ENCODE data around the gene ADORA2B.

The ADORA2B gene

GRCh38 chr17:15957206-15957605 lies 12.3 kb downstream of the ADORA2B start:
- H3K4me1 Mint-ChIP-seq (ENCODE audit: low read depth) = peaks cover 41% of the 10 kb centered on the region
- H3K4me3 Mint-ChIP-seq = peak overlapping the region; percentile 3
- peak overlapping the region; percentile 16 for H3K27ac Mint-ChIP-seq
- no peaks in the 10 kb centered on the region for H3K36me3 Mint-ChIP-seq (ENCODE audit: low read depth)
- no peaks in the 10 kb centered on the region for H3K9me3 Mint-ChIP-seq
- H3K27me3 Mint-ChIP-seq = peaks cover 15% of the 10 kb centered on the region

GRCh38 chr17:15957608-15958307 lies 12.8 kb downstream of the ADORA2B start:
- H3K27me3 Mint-ChIP-seq = peaks cover 15% of the 10 kb centered on the region
- H3K4me3 Mint-ChIP-seq = no peak overlapping the region
- H3K9me3 Mint-ChIP-seq = no peaks in the 10 kb centered on the region
- peaks cover 41% of the 10 kb centered on the region for H3K4me1 Mint-ChIP-seq (ENCODE audit: low read depth)
- no peaks in the 10 kb centered on the region for H3K36me3 Mint-ChIP-seq (ENCODE audit: low read depth)
- peak overlapping the region; percentile 16 for H3K27ac Mint-ChIP-seq

GRCh38 chr17:15958484-15958854 lies 13.5 kb downstream of the ADORA2B start:
- peak overlapping the region; percentile 38 for H3K4me3 Mint-ChIP-seq

GRCh38 chr17:15963670-15964110 lies 18.8 kb downstream of the ADORA2B start:
- Mint-ChIP-seq H3K27ac (no peak overlapping the region), H3K9me3 (no peaks in the 10 kb centered on the region), H3K4me3 (no peak overlapping the region), H3K27me3 (peaks cover 4% of the 10 kb centered on the region), H3K4me1 (ENCODE audit: low read depth) (peaks cover 19% of the 10 kb centered on the region), H3K36me3 (ENCODE audit: low read depth) (no peaks in the 10 kb centered on the region)

More at GRCh38 chr17:15958484-15958854, 13.5 kb downstream of the ADORA2B start:
- Mint-ChIP-seq H3K9me3 (no peaks in the 10 kb centered on the region), H3K36me3 (ENCODE audit: low read depth) (no peaks in the 10 kb centered on the region), H3K27me3 (peaks cover 15% of the 10 kb centered on the region), H3K4me1 (ENCODE audit: low read depth) (peaks cover 41% of the 10 kb centered on the region), H3K27ac (peak overlapping the region; percentile 82)

- Mint-ChIP-seq H3K27ac (peak overlapping the region; percentile 9), H3K36me3 (ENCODE audit: low read depth) (no peaks in the 10 kb centered on the region), H3K4me1 (ENCODE audit: low read depth) (peaks cover 6% of the 10 kb centered on the region), H3K4me3 (no peak overlapping the region), H3K9me3 (no peaks in the 10 kb centered on the region), H3K27me3 (peaks cover 3% of the 10 kb centered on the region)
These were observed 20.6 kb downstream of the ADORA2B start for GRCh38 chr17:15965528-15965927.

- peaks cover 3% of the 10 kb centered on the region for H3K27me3 Mint-ChIP-seq
- H3K27ac Mint-ChIP-seq = no peak overlapping the region
- H3K4me1 Mint-ChIP-seq (ENCODE audit: low read depth) = peaks cover 6% of the 10 kb centered on the region
- H3K4me3 Mint-ChIP-seq = no peak overlapping the region
- H3K36me3 Mint-ChIP-seq (ENCODE audit: low read depth) = no peaks in the 10 kb centered on the region
- no peaks in the 10 kb centered on the region for H3K9me3 Mint-ChIP-seq
These were observed 21.4 kb downstream of the ADORA2B start for GRCh38 chr17:15966183-15966878.

GRCh38 chr17:15966879-15967248 lies 21.9 kb downstream of the ADORA2B start:
- Mint-ChIP-seq H3K27ac (no peak overlapping the region), H3K4me1 (ENCODE audit: low read depth) (peaks cover 6% of the 10 kb centered on the region), H3K4me3 (no peak overlapping the region), H3K36me3 (ENCODE audit: low read depth) (no peaks in the 10 kb centered on the region), H3K9me3 (no peaks in the 10 kb centered on the region), H3K27me3 (peaks cover 3% of the 10 kb centered on the region)

GRCh38 chr17:15967706-15968399 lies 22.9 kb downstream of the ADORA2B start:
- H3K27ac Mint-ChIP-seq = no peak overlapping the region
- no peak overlapping the region for H3K4me3 Mint-ChIP-seq

GRCh38 chr17:15969463-15969862 lies 24.5 kb downstream of the ADORA2B start:
- Mint-ChIP-seq H3K27ac (no peak overlapping the region), H3K27me3 (peaks cover 3% of the 10 kb centered on the region), H3K4me3 (no peak overlapping the region), H3K9me3 (no peaks in the 10 kb centered on the region), H3K36me3 (ENCODE audit: low read depth) (no peaks in the 10 kb centered on the region), H3K4me1 (ENCODE audit: low read depth) (peaks cover 11% of the 10 kb centered on the region)

More at GRCh38 chr17:15967706-15968399, 22.9 kb downstream of the ADORA2B start:
- Mint-ChIP-seq H3K9me3 (no peaks in the 10 kb centered on the region), H3K27me3 (peaks cover 3% of the 10 kb centered on the region), H3K36me3 (ENCODE audit: low read depth) (no peaks in the 10 kb centered on the region), H3K4me1 (ENCODE audit: low read depth) (peaks cover 6% of the 10 kb centered on the region)

GRCh38 chr17:15970500-15970899 lies 25.6 kb downstream of the ADORA2B start:
- peaks cover 4% of the 10 kb centered on the region for H3K36me3 Mint-ChIP-seq (ENCODE audit: low read depth)
- H3K4me3 Mint-ChIP-seq = no peak overlapping the region

GRCh38 chr17:15971098-15971678 lies 26.3 kb downstream of the ADORA2B start:
- H3K4me1 Mint-ChIP-seq (ENCODE audit: low read depth) = peaks cover 11% of the 10 kb centered on the region
- H3K27me3 Mint-ChIP-seq = peaks cover 3% of the 10 kb centered on the region
- no peaks in the 10 kb centered on the region for H3K9me3 Mint-ChIP-seq
- no peak overlapping the region for H3K4me3 Mint-ChIP-seq
- no peak overlapping the region for H3K27ac Mint-ChIP-seq
- H3K36me3 Mint-ChIP-seq (ENCODE audit: low read depth) = peaks cover 4% of the 10 kb centered on the region

More at GRCh38 chr17:15970500-15970899, 25.6 kb downstream of the ADORA2B start:
- Mint-ChIP-seq H3K27me3 (peaks cover 3% of the 10 kb centered on the region), H3K27ac (no peak overlapping the region), H3K9me3 (no peaks in the 10 kb centered on the region), H3K4me1 (ENCODE audit: low read depth) (peaks cover 11% of the 10 kb centered on the region)

- Mint-ChIP-seq H3K4me1 (ENCODE audit: low read depth) (peaks cover 11% of the 10 kb centered on the region), H3K4me3 (no peak overlapping the region), H3K27me3 (peaks cover 3% of the 10 kb centered on the region), H3K36me3 (ENCODE audit: low read depth) (peaks cover 8% of the 10 kb centered on the region), H3K9me3 (no peaks in the 10 kb centered on the region), H3K27ac (no peak overlapping the region)
These were observed 27.0 kb downstream of the ADORA2B start for GRCh38 chr17:15971882-15972281.

GRCh38 chr17:15972497-15972951 lies 27.6 kb downstream of the ADORA2B start:
- H3K36me3 Mint-ChIP-seq (ENCODE audit: low read depth) = peaks cover 12% of the 10 kb centered on the region
- peaks cover 3% of the 10 kb centered on the region for H3K27me3 Mint-ChIP-seq
- H3K4me1 Mint-ChIP-seq (ENCODE audit: low read depth) = peaks cover 9% of the 10 kb centered on the region
- H3K9me3 Mint-ChIP-seq = no peaks in the 10 kb centered on the region
- H3K4me3 Mint-ChIP-seq = no peak overlapping the region
- no peak overlapping the region for H3K27ac Mint-ChIP-seq

GRCh38 chr17:15973016-15973415 lies 28.1 kb downstream of the ADORA2B start:
- Mint-ChIP-seq H3K27ac (no peak overlapping the region), H3K9me3 (no peaks in the 10 kb centered on the region), H3K4me1 (ENCODE audit: low read depth) (peaks cover 6% of the 10 kb centered on the region), H3K36me3 (ENCODE audit: low read depth) (peaks cover 16% of the 10 kb centered on the region), H3K27me3 (no peaks in the 10 kb centered on the region), H3K4me3 (no peak overlapping the region)

GRCh38 chr17:15973834-15974233 lies 28.9 kb downstream of the ADORA2B start:
- Mint-ChIP-seq H3K27me3 (no peaks in the 10 kb centered on the region), H3K9me3 (no peaks in the 10 kb centered on the region), H3K4me1 (ENCODE audit: low read depth) (peaks cover 6% of the 10 kb centered on the region), H3K4me3 (no peak overlapping the region), H3K36me3 (ENCODE audit: low read depth) (peaks cover 18% of the 10 kb centered on the region), H3K27ac (no peak overlapping the region)
